Measurements from ENCODE around the gene MYO16.

Gene MYO16

GRCh38 chr13:109160357-109160756 lies 530.9 kb downstream of the MYO16 start:
- no peak for DNase-seq

GRCh38 chr13:109160887-109161669 lies 531.7 kb downstream of the MYO16 start:
- no peak for DNase-seq

- no peak for DNase-seq
These were observed 533.0 kb downstream of the MYO16 start for GRCh38 chr13:109162248-109163036.

- no peak for DNase-seq
These were observed 533.6 kb downstream of the MYO16 start for GRCh38 chr13:109163037-109163379.

- no peak for DNase-seq
These were observed 536.0 kb downstream of the MYO16 start for GRCh38 chr13:109165417-109165904.

- no peak for DNase-seq
These were observed 537.4 kb downstream of the MYO16 start for GRCh38 chr13:109166804-109167203.

GRCh38 chr13:109172136-109172535 lies 542.7 kb downstream of the MYO16 start:
- DNase-seq, result no peak

- no peak for DNase-seq
These were observed 546.3 kb downstream of the MYO16 start for GRCh38 chr13:109175666-109176065.

GRCh38 chr13:109180905-109181425 lies 551.6 kb downstream of the MYO16 start:
- DNase-seq, result no peak

- DNase-seq, result no peak
These were observed 553.5 kb downstream of the MYO16 start for GRCh38 chr13:109182777-109183465.

- no peak for DNase-seq
These were observed 562.0 kb downstream of the MYO16 start for GRCh38 chr13:109191413-109191812.

GRCh38 chr13:109192306-109192705 lies 562.9 kb downstream of the MYO16 start:
- no peak for DNase-seq

GRCh38 chr13:109196948-109197347 lies 567.5 kb downstream of the MYO16 start:
- DNase-seq, result no peak

- DNase-seq, result no peak
These were observed 569.2 kb downstream of the MYO16 start for GRCh38 chr13:109198585-109198984.

GRCh38 chr13:109199280-109199679 lies 569.9 kb downstream of the MYO16 start:
- no peak for DNase-seq

- no peak for DNase-seq
These were observed 571.1 kb downstream of the MYO16 start for GRCh38 chr13:109200556-109200955.

GRCh38 chr13:109203587-109203986 lies 574.2 kb downstream of the MYO16 start:
- no peak for DNase-seq

GRCh38 chr13:109204252-109204651 lies 574.8 kb downstream of the MYO16 start:
- DNase-seq, result no peak

GRCh38 chr13:109204657-109205056 lies 575.2 kb downstream of the MYO16 start:
- DNase-seq, result no peak

- DNase-seq, result no peak
These were observed 575.9 kb downstream of the MYO16 start for GRCh38 chr13:109205315-109205714.

GRCh38 chr13:109206616-109207015 lies 577.2 kb downstream of the MYO16 start:
- no peak for DNase-seq

GRCh38 chr13:109207622-109208021 lies 578.2 kb downstream of the MYO16 start:
- DNase-seq, result no peak

- no peak for DNase-seq
These were observed 579.1 kb downstream of the MYO16 start for GRCh38 chr13:109208522-109208921.
